Spleen (tissue), 11 donors: ENCODE results near the gene ZNF778. TPM values are rescaled to one million over a fixed set of nuclear protein-coding genes. Genes with fewer than 3 reads are reported as not detected.
"Not testable (repeated sequence)": the region's sequence is repeated elsewhere in the genome, so short reads cannot be mapped to it uniquely, and the experiment has no call there.

Source experiments
- DNase-seq: peaks from one replicate; pipeline ENCODE4 v3.0.0-alpha.2; 2020
- H3K27ac ChIP-seq, 8 donors: fragments of 200-600 bp; sonication (generic) in 7 of 8; 1 replicate in 4 of 8; 2 replicates in 4 of 8; pipeline versions ENCODE4 v1.5.0 to v1.8.0; 2016 to 2021; ENCODE audit warnings: inconsistent platforms in 4 of 8, mild to moderate bottlenecking in 4 of 8, moderate library complexity in 1 of 8
- H3K27me3 ChIP-seq, 7 donors: fragments of 200-600 bp; sonication (generic) in 6 of 7; replicated peaks in 1 of 7; 1 replicate in 4 of 7; 2 replicates in 3 of 7; pipeline versions ENCODE4 v1.5.0 to v1.8.0; 2016 to 2021; ENCODE audit warnings: inconsistent platforms in 3 of 7, mild to moderate bottlenecking in 1 of 7
- H3K36me3 ChIP-seq, 6 donors: fragments of 200-600 bp; sonication (generic) in 5 of 6; 1 replicate in 4 of 6; 2 replicates in 2 of 6; pipeline versions ENCODE4 v1.5.0 to v1.8.0; 2016 to 2021; ENCODE audit warnings: inconsistent platforms in 2 of 6
- H3K4me1 ChIP-seq, 6 donors: fragments of 200-600 bp; sonication (generic) in 5 of 6; 1 replicate in 3 of 6; 2 replicates in 3 of 6; pipeline versions ENCODE4 v1.5.0 to v1.8.0; 2016 to 2021; ENCODE audit warnings: inconsistent platforms in 3 of 6
- H3K4me3 ChIP-seq, 8 donors: fragments of 200-600 bp; sonication (generic) in 7 of 8; 1 replicate in 4 of 8; 2 replicates in 4 of 8; pipeline versions ENCODE4 v1.5.0 to v1.8.0; 2016 to 2021; ENCODE audit warnings: inconsistent platforms in 4 of 8, mild to moderate bottlenecking in 4 of 8, moderate library complexity in 2 of 8
- H3K9me3 ChIP-seq, 8 donors: fragments of 200-600 bp; sonication (generic) in 7 of 8; 1 replicate in 4 of 8; 2 replicates in 4 of 8; pipeline versions ENCODE4 v1.5.0 to v1.8.0; 2016 to 2021; ENCODE audit warnings: inconsistent platforms in 4 of 8
- POLR2A ChIP-seq, 3 donors: fragments of 450-650 bp; IDR thresholded peaks; one replicate each; pipeline ENCODE4 v1.5.1; 2017; ENCODE audit warnings: antibody characterized with exemption in 3 of 3, mild to moderate bottlenecking in 1 of 3
- POLR2AphosphoS5 ChIP-seq, 3 donors: sonication (generic); formaldehyde crosslinking; IDR thresholded peaks; one replicate each; pipeline ENCODE4 v1.5.1; 2017; ENCODE audit warnings: antibody characterized with exemption in 3 of 3
- whole genome bisulfite sequencing, 5 donors: extraction: QIAGEN DNeasy Blood & Tissue Kit in 3 of 5; methylation state at CpG; one replicate each; pipeline versions ENCODE4 v1.1.5 to v1.1.7; 2013 to 2018; 5-methylcytosine and 5-hydroxymethylcytosine counted together
- intact Hi-C: fragments of 100-400 bp; cut with DNase I; formaldehyde crosslinking; loops from one replicate; pipeline ENCODE4 v1.15.0; 2023; ENCODE audit warnings: low total_unique reads
- polyA plus RNA-seq, 3 donors: library from polyadenylated mRNA; stranded (reverse); fragments of 200-250 nt; gene quantifications; one replicate each; pipeline ENCODE4 v1.2.1, GENCODE V29; 2013
- total RNA-seq, 7 donors: library from RNA; depleted of rRNA in 3 of 7; stranded (reverse); fragments of >200 nt in 3 of 7; fragmentation: NEBNext Ultra II Directional in 4 of 7; extraction: Animal tissue kit (Norgen Biotek cat#: 25700) in 4 of 7; gene quantifications; one replicate each; pipeline versions ENCODE4 v1.1.0 to v1.2.1, GENCODE V29; 2016 to 2021
- TF ChIP-seq, protein P1 (sequence below), 11 experiments: fragments of 200-600 bp in 7 of 11; fragments of 450-650 bp in 4 of 11; sonication (generic) in 4 of 11; IDR thresholded peaks in 8 of 11; conservative IDR thresholded peaks in 3 of 11; 1 replicate in 7 of 11; 2 replicates in 4 of 11; pipeline versions ENCODE4 v1.4.0 to v1.8.0; 2016 to 2021; ENCODE audit warnings: antibody characterized with exemption in 11 of 11, inconsistent platforms in 4 of 11, mild to moderate bottlenecking in 1 of 11
- donor health status: healthy with polysubstance abuse.
- donor health status: DM: no; HTN: no; CAD: no; lungs with moderate emphysema.
- donor health status: DM: no; HTN: no; CAD: no.
- donor health status: Bipolar disorder and iron deficiency.
- donor health status: healthy.
- donor health status: DM: no; HTN: no; CAD: no.
- donor health status: DM: yes; HTN: yes; CAD: no.

The ZNF778 gene
- total and polyA plus RNA-seq, 10 donors, result 1.6 to 34.4 (median 10.7) TPM

DNA sequence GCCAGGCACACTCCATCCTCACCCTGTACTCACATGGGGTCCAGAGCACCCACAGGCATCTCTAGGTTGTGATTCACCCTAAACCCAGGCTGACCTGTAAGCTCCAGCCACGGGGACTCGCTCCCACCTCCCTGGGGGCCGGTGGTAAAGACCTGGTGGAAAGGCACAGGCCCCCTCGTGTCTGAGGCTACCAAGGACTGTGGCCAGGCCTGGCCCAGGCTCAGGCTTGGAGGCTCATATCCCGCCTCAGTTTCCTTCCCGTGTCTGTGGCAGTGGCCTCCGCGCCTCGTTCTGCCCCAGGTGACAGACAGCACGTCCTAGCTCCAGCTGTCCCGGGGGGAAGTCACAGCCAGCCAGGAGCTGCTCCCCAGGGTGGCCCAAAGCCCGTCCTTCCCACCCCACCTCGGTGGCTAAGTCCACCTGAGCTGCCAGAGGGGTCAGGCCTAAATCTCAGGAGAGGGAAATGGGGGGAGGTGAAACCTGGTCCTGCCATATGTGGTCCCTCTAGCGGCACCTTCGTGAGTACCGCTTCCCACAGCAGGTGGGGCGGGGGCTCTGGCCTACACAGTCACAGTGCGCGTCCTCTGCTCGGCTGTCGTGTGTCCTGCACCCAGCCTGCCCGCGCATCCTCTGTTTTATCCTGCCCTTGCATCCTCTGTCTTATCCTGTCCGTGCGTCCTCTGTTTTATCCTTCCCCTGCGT lies 33.4 kb upstream of the ZNF778 start:
- H3K27me3 ChIP-seq, result peaks cover 0 to 40% (median 0%) of the 10 kb centered on the region in 7 donors
- H3K36me3 ChIP-seq, result no peaks in the 10 kb centered on the region
- no peak for DNase-seq
- 73 to 84% (median 80%) methylated on average over 21 to 26 of the region's 26 CpGs for WGBS, 5 donors
- H3K27ac ChIP-seq, result no peak overlapping the region
- H3K4me1 ChIP-seq, result no peaks in the 10 kb centered on the region
- H3K9me3 ChIP-seq, result peaks cover 0 to 2% (median 0%) of the 10 kb centered on the region in 8 donors
- no peak overlapping the region for H3K4me3 ChIP-seq
- TF ChIP-seq POLR2AphosphoS5 (IDR thresholded peaks at IDR 0.05), result no peak
- TF ChIP-seq POLR2A (IDR thresholded peaks at IDR 0.05), result no peak
- TF ChIP-seq, protein P1, sequence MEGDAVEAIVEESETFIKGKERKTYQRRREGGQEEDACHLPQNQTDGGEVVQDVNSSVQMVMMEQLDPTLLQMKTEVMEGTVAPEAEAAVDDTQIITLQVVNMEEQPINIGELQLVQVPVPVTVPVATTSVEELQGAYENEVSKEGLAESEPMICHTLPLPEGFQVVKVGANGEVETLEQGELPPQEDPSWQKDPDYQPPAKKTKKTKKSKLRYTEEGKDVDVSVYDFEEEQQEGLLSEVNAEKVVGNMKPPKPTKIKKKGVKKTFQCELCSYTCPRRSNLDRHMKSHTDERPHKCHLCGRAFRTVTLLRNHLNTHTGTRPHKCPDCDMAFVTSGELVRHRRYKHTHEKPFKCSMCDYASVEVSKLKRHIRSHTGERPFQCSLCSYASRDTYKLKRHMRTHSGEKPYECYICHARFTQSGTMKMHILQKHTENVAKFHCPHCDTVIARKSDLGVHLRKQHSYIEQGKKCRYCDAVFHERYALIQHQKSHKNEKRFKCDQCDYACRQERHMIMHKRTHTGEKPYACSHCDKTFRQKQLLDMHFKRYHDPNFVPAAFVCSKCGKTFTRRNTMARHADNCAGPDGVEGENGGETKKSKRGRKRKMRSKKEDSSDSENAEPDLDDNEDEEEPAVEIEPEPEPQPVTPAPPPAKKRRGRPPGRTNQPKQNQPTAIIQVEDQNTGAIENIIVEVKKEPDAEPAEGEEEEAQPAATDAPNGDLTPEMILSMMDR (IDR thresholded peaks at IDR 0.05 in 8 of 11, conservative IDR thresholded peaks at IDR 0.05 in 3 of 11), result no peak
- intact Hi-C loops, result no loop called here

DNA sequence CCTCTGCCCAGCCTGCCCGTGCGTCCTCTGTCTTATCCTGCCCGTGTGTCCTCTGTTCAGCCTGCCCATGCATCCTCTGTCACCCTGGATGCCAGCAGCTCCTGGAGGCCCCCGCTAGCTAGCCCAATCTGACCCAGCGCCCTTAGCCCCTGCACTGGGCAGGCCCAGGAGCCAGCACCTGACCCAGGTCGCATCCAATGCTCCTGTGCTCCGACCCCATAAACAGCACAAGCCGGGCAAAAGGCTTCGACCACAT lies 32.9 kb upstream of the ZNF778 start:
- Histone ChIP-seq H3K9me3 (peaks cover 0 to 2% (median 0%) of the 10 kb centered on the region in 8 donors), H3K4me3 (no peak overlapping the region), H3K27me3 (peaks cover 0 to 35% (median 0%) of the 10 kb centered on the region in 7 donors), H3K27ac (no peak overlapping the region), H3K36me3 (no peaks in the 10 kb centered on the region), H3K4me1 (no peaks in the 10 kb centered on the region)
- intact Hi-C loops, result no loop called here
- no peak for TF ChIP-seq POLR2A (IDR thresholded peaks at IDR 0.05)
- TF ChIP-seq POLR2AphosphoS5 (IDR thresholded peaks at IDR 0.05), result no peak
- TF ChIP-seq, protein P1 (IDR thresholded peaks at IDR 0.05 in 8 of 11, conservative IDR thresholded peaks at IDR 0.05 in 3 of 11), result no peak
- WGBS, 5 donors, result 78 to 92% (median 83%) methylated on average over 9 of the region's 9 CpGs
- DNase-seq, result no peak

DNA sequence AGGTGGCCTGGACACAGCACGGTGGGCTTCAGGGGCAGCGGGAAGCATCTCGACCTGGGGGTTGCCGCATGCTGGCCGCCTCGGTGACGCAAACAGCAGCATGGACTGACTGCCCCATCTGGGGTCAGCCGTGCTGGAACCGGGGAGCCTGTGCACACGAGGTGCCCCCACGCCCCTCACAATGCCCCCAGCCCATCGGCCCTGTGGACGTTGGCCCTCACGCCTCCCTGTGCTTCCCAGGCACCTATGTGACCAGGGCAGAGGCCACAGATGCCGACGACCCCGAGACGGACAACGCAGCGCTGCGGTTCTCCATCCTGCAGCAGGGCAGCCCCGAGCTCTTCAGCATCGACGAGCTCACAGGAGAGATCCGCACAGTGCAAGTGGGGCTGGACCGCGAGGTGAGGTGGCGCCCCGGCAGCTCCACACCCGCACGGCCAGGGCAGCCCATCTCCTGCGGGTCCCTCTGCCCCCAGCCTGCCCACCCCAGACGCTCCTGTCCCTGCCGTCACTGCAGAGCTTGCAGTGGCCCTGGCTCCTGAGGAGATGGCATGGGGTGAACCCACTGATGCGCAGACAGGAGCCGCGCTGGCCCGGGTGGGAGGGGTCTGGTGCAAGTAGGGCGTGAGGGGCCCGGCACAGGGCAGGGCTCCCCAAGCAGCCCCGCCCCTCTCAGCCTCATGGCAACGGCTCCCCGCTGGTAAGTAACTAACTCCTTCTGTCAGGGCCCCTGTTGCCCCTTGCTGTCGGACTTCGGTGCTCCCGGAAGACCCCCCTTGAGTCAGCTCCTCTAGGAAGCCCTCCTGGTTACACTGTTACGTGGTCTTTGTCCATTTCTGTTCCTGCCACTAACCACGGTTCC lies 32.3 kb upstream of the ZNF778 start:
- intact Hi-C loops, result no loop called here
- peaks cover 0 to 30% (median 0%) of the 10 kb centered on the region in 7 donors for H3K27me3 ChIP-seq
- H3K4me1 ChIP-seq, result no peaks in the 10 kb centered on the region
- DNase-seq, result no peak
- no peak overlapping the region for H3K4me3 ChIP-seq
- TF ChIP-seq, protein P1 (IDR thresholded peaks at IDR 0.05 in 8 of 11, conservative IDR thresholded peaks at IDR 0.05 in 3 of 11), result no peak
- no peak for TF ChIP-seq POLR2AphosphoS5 (IDR thresholded peaks at IDR 0.05)
- TF ChIP-seq POLR2A (IDR thresholded peaks at IDR 0.05), result no peak
- 74 to 80% (median 80%) methylated on average over 23 to 48 of the region's 48 CpGs for WGBS, 5 donors
- no peaks in the 10 kb centered on the region for H3K36me3 ChIP-seq
- H3K27ac ChIP-seq, result no peak overlapping the region
- peaks cover 0 to 2% (median 0%) of the 10 kb centered on the region in 8 donors for H3K9me3 ChIP-seq

DNA sequence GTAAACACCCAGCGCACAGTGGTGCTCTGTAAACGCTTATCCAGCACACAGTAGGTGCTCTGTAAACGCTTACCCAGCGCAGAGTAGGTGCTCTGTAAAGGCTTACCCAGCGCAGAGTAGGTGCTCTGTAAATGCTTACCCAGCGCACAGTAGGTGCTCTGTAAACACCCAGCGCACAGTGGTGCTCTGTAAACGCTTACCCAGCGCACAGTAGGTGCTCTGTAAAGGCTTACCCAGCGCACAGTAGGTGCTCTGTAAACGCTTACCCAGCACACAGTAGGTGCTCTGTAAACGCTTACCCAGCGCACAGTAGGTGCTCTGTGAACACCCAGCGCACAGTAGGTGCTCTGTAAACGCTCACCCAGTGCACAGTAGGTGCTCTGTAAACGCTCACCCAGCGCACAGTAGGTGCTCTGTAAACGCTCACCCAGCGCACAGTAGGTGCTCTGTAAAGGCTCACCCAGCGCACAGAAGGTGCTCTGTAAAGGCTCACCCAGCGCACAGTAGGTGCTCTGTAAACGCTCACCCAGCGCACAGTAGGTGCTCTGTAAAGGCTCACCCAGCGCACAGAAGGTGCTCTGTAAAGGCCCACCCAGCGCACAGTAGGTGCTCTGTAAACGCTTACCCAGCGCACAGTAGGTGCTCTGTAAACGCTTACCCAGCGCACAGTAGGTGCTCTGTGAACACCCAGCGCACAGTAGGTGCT lies 31.5 kb upstream of the ZNF778 start:
- H3K36me3 ChIP-seq, H3K9me3 ChIP-seq, H3K27ac ChIP-seq, DNase-seq, H3K4me3 ChIP-seq, intact Hi-C loops, H3K4me1 ChIP-seq: not testable (repeated sequence)
- 91 to 95% (median 93%) methylated on average over 20 to 30 of the region's 30 CpGs for WGBS, 5 donors
- H3K27me3 ChIP-seq, result peaks cover 0 to 21% (median 0%) of the 10 kb centered on the region in 7 donors

DNA sequence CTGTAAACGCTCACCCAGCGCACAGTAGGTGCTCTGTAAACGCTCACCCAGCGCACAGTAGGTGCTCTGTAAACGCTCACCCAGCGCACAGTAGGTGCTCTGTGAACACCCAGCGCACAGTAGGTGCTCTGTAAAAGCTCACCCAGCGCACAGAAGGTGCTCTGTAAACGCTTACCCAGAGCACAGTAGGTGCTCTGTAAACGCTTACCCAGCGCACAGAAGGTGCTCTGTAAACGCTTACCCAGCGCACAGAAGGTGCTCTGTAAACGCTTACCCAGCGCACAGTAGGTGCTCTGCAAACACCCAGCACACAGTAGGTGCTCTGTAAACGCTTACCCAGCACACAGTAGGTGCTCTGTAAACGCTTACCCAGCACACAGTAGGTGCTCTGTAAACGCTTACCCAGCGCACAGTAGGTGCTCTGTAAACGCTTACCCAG lies 30.9 kb upstream of the ZNF778 start:
- H3K9me3 ChIP-seq, H3K4me1 ChIP-seq, DNase-seq, H3K36me3 ChIP-seq, H3K4me3 ChIP-seq, intact Hi-C loops, H3K27ac ChIP-seq: not testable (repeated sequence)
- 88 to 95% (median 90%) methylated on average over 16 to 20 of the region's 20 CpGs for whole genome bisulfite sequencing, 5 donors
- peaks cover 0 to 19% (median 0%) of the 10 kb centered on the region in 7 donors for H3K27me3 ChIP-seq
